CD4-positive, alpha-beta T cell treated with Interleukin-17A for 4 hours (primary cell): Measurements from ENCODE around the gene ZNF784.
A peak's percentile ranks its signal among the peaks of the same experiment; 100 is the strongest.

Source experiments
- DNase-seq: peaks from one replicate; pipeline ENCODE4 v3.0.0-alpha.2; 2020; ENCODE audit warnings: mixed read lengths

The ZNF784 gene, protein sequence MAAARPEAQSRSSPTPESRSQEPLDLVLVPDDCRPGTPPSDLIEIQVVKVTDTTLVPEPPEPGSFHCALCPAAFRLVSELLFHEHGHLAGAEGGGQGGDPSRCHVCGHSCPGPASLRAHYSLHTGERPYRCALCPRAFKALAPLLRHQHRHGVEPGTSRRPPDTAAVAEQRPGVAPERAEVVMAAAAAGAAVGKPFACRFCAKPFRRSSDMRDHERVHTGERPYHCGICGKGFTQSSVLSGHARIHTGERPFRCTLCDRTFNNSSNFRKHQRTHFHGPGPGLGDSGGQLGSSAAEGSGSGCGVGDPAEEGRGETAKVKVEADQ

DNA sequence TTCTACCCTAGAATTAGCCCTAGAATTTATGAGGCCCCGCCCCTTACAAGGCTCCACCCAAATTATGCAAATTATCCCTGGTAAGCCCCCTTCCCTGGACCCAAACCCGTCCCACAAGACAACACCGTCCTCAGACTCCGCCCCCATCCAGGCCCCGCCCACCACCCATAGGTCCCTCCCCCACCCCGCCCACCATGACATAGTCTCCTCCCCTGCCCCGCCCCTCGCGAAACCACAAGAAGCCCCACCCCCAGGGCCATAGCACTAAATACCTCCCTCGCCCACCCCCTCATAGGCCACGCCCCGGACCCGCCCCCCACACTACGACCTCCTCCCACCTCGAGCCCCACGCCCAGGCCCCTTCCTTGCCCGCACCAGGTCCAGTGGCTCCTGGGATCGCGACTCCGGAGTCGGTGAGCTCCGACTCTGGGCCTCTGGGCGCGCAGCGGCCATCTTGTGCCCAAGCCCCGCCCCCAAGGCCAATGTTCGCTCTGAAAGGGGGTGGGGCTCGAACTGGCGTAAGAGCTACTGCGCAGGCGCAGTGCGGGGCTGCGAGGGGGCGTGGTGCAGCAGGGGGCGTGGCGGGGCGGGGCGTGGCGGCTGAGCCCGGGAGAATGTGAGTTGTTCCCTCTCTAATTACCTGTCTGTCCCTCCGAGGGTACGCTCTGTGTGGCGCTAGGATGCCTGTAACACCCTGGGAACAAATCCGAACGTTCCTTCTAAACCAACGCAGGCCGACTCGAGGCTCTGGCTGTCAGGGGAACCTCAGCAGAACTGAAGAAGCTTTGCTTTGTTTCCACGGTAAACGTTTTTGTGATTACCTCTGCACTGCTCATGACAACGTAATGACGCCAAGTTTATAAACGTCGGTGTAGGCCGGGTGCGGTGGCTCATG lies at the start of gene ZNF784:
TSS of gene ZNF784 (minus strand) at position 458 of the 895 bp plus-strand sequence. CDS start at position 453, 5 bp downstream.
- peak; percentile 93 for DNase-seq

DNA sequence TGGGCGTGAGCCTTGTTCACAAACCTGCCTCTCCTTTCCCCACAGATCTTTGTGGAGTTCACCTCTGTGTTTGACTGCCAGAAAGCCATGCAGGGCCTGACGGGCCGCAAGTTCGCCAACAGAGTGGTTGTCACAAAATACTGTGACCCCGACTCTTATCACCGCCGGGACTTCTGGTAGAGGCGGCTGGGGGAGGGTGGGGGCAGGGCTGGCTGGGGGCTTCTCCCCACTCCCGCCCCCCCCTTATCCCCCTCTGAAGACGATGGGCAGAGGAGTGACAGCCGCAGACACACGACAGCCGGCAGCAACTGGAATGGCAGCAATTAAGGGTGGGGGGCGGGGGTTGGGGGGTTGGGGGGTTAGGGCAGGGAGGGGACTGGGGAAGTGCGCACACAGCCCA lies 49.5 kb upstream of the ZNF784 start:
- no peak for DNase-seq

DNA sequence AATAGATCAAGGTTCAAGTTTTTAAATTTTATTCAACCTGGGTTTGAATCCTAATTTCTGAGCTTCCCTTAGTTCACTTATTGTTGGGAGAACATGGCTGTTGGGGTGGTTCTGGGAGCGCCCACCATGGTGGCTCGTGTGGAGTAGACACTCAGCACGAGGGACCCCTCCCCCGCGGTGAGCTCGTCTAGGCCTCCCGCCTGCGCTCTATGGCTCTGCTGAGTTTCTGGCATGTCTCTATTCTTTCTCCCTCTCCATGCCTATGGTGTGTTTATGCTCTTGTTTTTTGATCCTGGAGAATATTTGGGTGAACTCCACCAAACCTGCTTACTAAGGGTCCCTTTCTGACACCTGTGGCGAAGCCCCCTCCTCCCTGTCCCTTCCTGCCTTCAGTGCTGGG lies 49.1 kb upstream of the ZNF784 start:
- DNase-seq, result no peak

DNA sequence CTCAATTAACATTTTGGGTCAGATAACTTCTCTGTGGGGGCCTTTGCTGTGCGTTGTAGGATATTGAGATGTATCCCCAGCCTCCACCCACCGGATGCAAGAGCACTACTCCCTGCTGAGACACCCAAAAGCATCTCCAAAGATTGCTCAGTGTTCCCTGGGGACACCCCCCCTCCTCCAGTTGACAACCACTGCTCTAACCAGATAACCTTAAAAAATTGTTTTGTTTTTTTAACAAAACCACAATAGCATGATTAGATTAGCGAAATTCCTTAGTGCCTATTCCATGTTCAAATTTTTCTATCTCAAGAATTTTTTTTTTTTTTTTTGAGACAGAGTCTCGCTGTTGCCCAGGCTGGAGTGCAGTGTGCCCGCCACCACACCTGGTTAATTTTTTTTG lies 48.1 kb upstream of the ZNF784 start:
- DNase-seq, result no peak

DNA sequence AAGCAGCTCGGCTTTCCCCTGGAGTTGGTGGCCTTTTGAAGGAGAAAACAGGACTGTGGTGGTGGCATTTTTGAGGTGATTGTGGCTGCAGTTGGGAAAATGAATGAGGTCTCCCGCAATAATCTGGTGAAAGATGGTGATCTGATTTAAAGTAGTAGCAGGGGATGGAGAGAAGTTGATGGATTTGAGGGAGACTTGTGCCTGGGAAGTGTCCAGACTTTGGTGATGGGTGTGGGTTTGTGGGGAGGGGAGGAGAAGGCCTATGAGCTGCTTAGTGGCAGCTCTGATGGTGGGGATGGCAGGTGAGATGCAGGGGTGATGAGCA lies 46.6 kb upstream of the ZNF784 start:
- no peak for DNase-seq

DNA sequence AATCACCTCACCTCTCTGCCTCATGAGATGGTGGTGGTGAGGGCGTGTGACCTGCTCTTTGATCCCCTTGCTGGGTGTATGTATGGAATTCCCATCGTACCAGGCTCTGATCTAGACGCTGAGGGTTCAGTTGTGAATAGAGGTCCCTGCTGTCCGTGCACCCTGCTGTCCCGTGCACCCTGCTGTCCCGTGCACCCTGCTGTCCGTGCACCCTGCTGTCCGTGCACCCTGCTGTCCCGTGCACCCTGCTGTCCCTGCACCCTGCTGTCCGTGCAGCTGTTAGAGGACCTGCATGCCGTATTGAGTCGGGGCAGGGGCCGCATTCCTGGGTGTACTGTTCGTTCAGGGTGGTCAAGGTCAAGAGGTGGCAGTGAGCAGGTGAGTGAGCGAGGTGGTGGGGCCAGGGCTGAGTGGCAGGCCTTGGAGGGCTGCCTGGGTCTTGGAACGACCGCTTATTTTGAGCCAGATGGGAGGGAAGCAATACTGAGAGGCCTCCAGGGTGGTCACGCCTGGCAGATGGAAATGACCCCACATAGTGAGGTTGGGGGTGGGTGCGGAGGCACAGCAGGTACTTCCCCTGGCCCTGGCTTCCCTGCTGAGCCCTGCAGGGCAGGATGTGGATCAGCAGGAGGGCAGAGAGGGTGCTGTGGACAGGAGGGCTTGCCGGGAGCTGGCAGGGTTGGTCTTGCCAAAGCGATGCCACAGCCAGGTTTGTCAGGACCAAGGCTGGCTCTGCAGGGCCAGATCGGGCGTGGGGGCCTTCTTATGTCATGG lies 46.1 kb upstream of the ZNF784 start:
- DNase-seq, result peak; percentile 21

DNA sequence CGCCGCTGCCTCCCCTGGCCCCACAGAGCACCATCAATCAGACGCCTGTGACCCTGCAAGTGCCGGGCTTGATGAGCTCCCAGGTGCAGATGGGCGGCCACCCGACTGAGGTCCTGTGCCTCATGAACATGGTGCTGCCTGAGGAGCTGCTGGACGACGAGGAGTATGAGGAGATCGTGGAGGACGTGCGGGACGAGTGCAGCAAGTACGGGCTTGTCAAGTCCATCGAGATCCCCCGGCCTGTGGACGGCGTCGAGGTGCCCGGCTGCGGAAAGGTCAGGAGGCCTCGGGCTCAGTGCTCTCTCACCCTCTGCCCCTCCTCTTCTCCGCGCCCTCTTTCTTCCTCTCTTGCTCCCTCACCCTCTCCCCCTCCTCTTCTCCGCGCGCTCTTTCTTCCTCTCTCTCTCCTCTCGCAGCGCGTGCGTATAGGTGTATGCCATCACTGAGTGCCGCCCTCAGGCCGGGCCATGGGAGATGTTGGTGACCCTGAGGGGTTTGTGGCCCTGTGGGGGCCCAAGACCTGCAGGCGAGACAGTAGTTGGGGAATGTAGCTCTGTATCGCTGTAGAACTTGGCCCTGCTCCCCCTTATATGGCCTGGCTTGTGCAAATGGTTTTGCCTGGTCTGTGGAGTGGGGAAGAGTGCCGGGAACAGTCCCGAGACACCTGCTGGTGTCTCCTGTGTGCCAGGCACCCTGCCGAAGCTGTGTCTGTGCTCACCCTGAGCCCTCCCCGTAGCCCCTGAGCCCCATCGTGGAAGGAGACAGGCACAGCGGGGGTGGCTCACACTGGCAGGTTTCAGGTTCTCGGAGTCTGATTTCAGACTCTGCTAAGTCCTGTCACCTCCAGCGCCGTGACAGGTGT lies 45.3 kb upstream of the ZNF784 start:
- DNase-seq, result no peak

DNA sequence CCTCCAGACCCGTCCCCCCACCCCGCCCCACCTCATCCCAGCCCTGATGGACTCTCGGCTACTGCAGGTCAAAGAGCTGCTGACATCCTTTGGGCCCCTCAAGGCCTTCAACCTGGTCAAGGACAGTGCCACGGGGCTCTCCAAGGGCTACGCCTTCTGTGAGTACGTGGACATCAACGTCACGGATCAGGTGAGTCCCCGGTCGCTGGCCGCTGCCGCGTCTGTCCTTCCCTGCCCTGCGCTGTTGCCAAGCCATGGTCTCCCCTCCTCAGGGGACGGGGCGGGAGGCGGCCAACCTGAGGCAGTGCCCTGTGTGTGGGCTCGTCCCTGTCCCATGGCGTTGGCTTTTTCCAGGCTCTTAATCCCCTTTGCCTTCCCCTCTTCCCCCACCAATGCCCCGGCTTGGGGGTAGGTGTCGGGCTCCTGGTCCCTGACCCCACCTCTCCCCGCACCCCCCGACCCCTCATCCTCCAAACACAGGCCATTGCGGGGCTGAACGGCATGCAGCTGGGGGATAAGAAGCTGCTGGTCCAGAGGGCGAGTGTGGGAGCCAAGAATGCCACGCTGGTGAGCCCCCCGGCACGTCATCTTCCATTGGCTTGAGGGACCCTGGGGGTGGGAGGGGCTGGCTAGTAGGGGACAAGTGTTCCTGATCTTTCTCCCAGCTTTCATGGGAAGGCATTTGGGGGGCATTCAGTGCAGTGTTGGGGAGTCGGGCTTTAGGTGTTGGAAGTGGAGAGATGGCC lies 44.4 kb upstream of the ZNF784 start:
- no peak for DNase-seq

DNA sequence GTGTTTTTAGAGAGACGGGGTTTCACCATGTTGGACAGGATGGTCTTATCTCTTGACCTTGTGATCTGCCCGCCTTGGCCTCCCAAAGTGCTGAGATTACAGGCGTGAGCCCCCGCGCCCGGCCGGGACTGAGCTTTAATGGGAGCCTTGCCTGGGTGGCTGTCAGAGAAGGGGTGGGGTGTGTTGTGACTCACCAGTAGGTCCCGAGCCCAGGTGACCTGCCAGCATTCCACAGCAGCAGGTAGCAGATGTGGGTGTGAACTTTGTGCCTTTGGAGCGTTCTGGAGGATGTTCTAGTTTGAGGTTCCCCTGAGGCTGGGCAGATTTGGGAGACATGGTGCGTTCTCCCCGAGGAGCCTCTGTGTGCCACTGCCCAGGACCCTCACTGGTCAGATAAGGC lies 43.6 kb upstream of the ZNF784 start:
- no peak for DNase-seq

DNA sequence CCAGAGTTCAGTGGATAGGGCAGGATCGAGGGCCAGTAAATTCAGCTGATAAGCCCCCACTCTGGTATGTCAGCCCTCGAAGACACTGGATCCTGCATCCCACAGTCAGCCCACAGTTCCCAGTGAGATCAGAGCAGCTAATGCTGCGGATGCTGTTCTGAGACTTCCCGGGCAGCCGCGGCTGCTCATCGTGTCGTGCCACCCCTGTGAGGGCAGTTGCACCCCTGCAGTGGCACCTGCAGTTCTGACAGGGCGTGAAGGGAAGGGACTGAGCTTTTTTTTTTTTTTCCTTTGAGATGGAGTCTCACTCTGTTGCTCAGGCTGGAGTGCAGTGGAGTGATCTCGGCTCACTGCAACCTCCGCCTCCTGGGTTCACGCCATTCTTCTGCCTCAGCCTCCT lies 43.1 kb upstream of the ZNF784 start:
- no peak for DNase-seq

DNA sequence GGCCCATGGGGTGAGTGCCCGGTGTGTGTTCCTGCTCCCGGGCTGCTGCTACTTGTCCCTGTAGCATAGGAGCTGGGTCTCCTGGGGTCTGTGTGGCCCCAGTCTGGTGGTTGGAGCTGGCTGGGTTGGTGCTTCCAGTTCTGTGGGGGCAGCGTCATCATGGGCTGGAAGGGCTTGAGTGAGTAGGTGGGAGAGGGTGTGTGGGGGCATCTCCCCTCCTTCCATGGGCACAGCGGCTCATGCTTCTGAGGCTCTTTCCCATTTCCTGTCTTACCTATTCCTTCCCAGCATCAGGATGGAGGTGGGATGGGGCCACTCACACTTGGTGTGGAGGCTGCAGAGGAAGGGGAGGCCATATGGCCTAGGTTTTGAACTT lies 42.6 kb upstream of the ZNF784 start:
- no peak for DNase-seq

DNA sequence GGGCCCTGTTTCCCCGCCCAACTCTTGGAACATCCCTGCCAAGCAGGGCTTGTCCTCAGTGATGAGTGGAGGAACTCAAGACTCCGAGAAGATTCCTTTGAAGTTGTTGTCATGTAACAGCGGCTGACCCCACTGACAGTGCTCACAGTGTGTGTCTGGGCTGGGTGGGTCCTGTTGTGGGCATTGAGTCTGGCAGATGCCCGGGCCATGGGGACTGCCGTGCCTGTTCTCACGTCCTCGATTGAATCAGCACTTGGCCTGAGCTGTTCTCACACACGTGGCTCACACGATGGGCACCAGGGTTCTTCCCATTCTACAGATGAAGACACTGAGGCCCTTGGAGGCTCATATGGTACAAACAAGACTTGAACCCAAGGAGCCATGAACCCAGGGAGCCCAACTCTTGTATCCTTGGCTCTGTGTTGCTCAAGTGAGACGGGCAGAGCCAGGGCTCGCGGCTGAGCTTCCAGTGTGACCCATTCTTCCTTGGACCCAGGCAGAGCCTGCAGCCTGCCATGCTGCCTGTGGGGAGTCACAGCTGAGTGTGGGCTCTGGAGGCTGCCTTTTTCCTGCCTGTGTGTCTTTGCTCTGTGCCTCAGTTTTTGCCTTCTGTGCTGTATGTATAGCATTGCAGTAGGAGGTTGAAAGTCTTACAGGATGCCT lies 42.1 kb upstream of the ZNF784 start:
- DNase-seq, result no peak

DNA sequence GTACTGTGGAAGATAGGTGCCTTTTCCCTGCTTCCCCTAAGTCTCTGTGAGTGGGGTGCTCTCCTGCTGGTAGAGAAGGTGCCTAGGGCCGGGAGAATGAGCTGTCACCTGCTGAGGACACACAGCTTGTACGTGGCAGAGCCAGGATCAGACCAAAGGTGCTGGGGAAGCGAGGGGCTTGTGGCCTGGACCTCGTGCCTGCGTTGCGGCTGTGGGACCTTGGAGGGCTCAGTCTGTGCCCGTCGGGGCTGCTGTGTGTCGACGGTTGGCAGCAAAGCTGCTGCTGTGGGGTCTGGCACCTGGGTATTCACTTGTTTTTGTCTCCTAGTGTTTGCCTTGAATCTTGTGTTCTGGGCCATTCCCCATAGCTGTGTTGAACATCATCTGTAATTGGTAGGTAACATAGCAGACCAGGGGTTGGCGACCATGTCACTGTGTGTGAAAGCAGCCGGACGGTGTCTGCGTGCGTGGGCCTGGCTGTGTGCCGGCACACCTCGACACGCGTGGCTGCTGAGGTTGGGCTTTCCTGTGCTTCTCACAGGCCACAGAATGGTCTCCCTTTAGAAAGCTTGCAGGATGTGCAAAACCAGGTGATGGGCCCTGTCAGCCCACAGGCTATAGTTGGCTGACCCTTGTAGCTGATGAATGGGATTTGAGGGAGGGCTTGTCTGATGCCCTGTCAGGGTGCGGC lies 39.6 kb upstream of the ZNF784 start:
- DNase-seq, result no peak

DNA sequence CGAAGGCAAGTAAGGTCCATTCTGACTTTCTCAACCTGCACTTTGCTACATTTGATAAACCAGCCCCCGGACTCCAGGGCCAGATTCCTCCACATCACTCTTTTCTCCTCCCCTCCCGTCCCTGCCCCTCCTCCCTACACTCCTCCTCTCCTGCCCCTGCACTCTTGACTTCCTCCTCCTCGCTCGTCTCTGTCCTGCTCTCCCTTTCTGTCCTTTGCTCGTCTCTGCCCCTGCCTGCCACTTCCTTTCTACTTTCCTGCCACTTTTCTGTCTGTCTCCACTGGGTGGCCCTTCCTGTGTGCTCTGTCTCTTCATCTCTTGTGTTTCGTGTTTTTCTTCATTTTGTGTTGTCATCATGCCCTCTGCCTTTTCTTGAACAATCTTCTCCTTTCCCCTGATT lies 37.5 kb upstream of the ZNF784 start:
- no peak for DNase-seq

DNA sequence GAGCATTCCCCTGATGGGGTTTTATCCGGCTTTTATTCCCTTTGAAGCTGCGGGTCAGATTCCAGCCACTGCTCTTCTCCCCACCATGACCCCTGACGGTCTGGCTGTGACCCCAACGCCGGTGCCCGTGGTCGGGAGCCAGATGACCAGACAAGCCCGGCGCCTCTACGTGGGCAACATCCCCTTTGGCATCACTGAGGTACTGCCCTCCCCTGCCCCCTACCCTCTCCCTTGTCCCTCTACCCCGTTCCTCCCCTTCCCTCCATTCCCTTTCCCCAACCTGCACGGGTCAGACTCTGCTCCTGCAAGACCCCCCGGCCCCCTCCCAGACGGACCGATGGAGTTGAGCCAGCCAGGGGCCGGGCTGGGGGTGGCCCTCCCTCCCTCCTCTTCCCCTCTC lies 36.6 kb upstream of the ZNF784 start:
- no peak for DNase-seq

DNA sequence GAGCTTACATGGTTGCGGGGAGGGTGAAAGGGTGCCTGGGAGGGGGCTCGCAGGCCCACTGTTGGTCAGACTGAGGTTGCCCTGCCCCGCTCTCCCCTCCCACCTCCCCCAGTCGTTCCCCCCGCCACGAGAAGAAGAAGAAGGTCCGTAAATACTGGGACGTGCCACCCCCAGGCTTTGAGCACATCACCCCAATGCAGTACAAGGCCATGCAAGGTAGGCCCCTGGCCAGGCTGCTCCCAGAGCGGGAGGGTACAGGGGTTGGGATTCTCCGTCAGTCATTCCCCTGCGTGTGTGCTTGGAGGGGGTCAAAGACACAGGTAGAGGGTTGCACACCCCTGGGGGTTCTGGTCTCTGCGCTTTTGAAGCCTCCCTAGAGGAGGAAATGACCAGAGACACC lies 36.0 kb upstream of the ZNF784 start:
- DNase-seq, result no peak

DNA sequence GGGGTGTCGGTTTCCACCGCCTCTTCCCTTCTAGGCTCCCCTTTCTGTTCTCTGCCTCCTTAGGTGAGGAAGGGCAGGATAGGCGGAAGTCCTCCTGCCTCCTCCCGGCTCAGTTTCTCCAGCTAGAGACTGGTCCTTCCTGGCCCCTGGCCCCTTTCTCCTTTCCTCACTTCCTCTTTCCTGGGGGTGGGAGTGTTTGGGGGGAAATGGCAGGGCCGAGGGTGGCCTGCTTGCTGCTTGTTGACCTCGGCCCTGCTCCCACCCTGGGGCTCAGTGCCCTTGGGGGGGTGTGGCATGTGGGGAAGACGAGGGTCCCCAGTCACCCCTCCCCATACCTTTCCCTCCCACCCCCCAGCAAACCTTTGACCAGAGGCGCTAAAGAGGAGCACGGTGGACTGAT lies 35.5 kb upstream of the ZNF784 start:
- no peak for DNase-seq

DNA sequence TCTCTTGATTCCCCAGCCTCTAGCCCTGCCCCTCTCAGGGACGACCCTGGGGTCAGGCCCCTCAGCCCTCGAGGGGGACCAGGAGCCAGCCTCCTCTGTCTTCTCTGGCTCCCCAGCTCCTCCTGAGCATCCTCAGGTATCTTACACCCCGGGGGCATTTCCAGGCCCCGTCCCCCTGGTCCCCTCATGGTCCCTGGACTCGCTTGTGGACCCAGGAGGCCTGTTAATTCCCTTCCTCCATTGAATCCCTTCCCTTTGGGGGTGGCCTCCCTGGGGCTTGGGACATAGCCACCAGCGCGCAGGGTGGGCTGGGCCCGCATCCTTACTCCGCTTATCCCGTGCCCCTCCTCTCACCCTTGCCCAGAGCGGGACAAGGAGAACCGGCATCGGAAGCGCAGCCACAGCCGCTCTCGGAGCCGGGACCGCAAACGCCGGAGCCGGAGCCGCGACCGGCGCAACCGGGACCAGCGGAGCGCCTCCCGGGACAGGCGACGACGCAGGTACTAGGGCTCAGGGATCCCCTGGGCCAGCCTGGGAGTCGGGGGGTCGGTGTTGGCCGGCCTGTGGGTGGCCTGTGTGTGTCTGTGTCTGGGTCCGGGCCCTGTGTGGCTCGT lies 34.6 kb upstream of the ZNF784 start:
- no peak for DNase-seq

DNA sequence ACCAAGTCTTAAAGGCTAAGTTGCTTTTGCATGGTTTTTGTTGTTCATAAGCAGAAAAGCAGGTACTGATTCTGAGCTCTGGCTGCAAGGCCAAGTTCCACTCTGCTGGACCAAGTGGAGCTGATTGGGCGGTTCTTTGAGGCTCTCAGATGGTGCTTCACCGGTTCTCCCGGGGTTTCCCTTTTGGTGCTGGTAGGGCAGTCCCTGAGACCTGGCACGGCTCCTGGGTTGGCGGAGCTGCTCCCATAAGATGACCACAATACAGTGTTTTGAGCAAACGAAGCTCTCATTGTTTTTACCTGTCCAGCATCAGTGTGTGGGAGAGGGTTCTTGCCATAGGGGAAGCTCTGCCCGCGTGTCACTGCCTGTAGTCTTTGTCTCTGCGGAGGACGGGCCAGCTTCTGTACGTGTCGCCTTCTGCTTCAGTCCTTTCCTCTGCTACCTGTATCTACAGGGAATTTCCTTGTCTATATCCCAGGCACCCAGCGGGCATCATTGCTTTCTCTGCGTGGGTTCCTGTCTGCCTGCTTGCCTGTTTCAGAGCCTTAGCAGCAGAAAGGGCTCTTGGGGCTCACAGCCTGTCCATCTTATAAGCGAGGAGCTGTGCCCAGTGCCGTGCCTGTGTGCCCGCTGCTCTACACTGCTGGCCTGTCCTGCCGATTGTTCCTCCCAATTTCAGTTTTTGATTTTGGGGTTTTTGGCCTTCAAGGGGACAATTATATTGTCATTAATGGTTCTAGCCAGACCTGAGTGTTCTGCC lies 32.8 kb upstream of the ZNF784 start:
- DNase-seq, result no peak

DNA sequence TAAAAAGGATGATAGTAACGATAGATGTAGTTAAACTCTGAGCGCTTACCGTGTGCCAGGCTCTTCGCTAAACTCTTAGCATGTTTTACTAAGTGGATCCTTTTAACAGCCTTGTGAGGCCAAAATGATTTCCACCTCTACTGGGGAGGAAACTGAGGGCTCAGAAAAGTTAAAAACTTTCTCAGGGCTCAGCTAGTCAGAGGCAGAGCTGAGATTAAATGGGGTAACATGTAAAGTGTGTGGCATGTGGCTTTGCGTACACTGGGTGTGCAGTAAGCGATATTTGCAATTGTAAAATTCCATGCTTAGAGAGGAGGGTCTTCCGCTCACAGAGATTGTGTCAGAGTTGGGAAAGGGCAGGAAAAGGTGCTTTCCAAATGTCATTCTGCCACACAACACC lies 32.2 kb upstream of the ZNF784 start:
- no peak for DNase-seq
